ENCODE results near the gene PYGM. TPM values are rescaled to one million over a fixed set of nuclear protein-coding genes. Genes with fewer than 3 reads are reported as not detected.

Gene PYGM
- total RNA-seq, 1 donor, result 0.36 TPM

GRCh38 chr11:64715756-64716472 is 43.9 kb downstream of the PYGM start:
- TF ChIP-seq CTCF (IDR thresholded peaks at IDR 0.05; ENCODE audit: extremely low read depth, low read depth, low read length), result no peak
- Histone ChIP-seq H2AFZ (ENCODE audit: low read length) (no peak overlapping the region), H3K27me3 (ENCODE audit: insufficient read depth, low read length) (peaks cover 55% of the 10 kb centered on the region), H3K4me3 (ENCODE audit: insufficient read depth, low read length) (no peak overlapping the region), H3K36me3 (ENCODE audit: insufficient read depth, low read length) (no peaks in the 10 kb centered on the region), H3K27ac (ENCODE audit: low read depth, low read length) (no peak overlapping the region), H4K20me1 (ENCODE audit: insufficient read depth, low read length) (no peaks in the 10 kb centered on the region), H3K9me3 (ENCODE audit: low read depth, low read length) (no peaks in the 10 kb centered on the region), H3K4me1 (ENCODE audit: insufficient read depth, low read length) (no peaks in the 10 kb centered on the region), H3K79me2 (ENCODE audit: insufficient read depth, low read length) (no peaks in the 10 kb centered on the region), H3K4me2 (ENCODE audit: insufficient read depth, low read length) (no peak overlapping the region)
- peak; percentile 80 for DNase-seq (ENCODE audit: insufficient read length, low spot score, missing footprints)

GRCh38 chr11:64715110-64715509 is 44.7 kb downstream of the PYGM start:
- Histone ChIP-seq H4K20me1 (ENCODE audit: insufficient read depth, low read length) (no peaks in the 10 kb centered on the region), H3K36me3 (ENCODE audit: insufficient read depth, low read length) (no peaks in the 10 kb centered on the region), H2AFZ (ENCODE audit: low read length) (no peak overlapping the region), H3K4me2 (ENCODE audit: insufficient read depth, low read length) (no peak overlapping the region), H3K4me1 (ENCODE audit: insufficient read depth, low read length) (peaks cover 3% of the 10 kb centered on the region), H3K27ac (ENCODE audit: low read depth, low read length) (no peak overlapping the region), H3K27me3 (ENCODE audit: insufficient read depth, low read length) (peaks cover 55% of the 10 kb centered on the region), H3K4me3 (ENCODE audit: insufficient read depth, low read length) (no peak overlapping the region), H3K9me3 (ENCODE audit: low read depth, low read length) (no peaks in the 10 kb centered on the region), H3K79me2 (ENCODE audit: insufficient read depth, low read length) (no peaks in the 10 kb centered on the region)
- DNase-seq (ENCODE audit: insufficient read length, low spot score, missing footprints), result no peak
- no peak for TF ChIP-seq CTCF (IDR thresholded peaks at IDR 0.05; ENCODE audit: extremely low read depth, low read depth, low read length)

GRCh38 chr11:64714666-64715065 is 45.1 kb downstream of the PYGM start:
- no peaks in the 10 kb centered on the region for H3K36me3 ChIP-seq (ENCODE audit: insufficient read depth, low read length)
- no peak overlapping the region for H3K27ac ChIP-seq (ENCODE audit: low read depth, low read length)
- H3K9me3 ChIP-seq (ENCODE audit: low read depth, low read length), result no peaks in the 10 kb centered on the region
- H3K4me1 ChIP-seq (ENCODE audit: insufficient read depth, low read length), result peaks cover 3% of the 10 kb centered on the region
- H3K4me3 ChIP-seq (ENCODE audit: insufficient read depth, low read length), result no peak overlapping the region
- H4K20me1 ChIP-seq (ENCODE audit: insufficient read depth, low read length), result no peaks in the 10 kb centered on the region
- DNase-seq (ENCODE audit: insufficient read length, low spot score, missing footprints), result no peak
- H3K79me2 ChIP-seq (ENCODE audit: insufficient read depth, low read length), result no peaks in the 10 kb centered on the region
- H3K27me3 ChIP-seq (ENCODE audit: insufficient read depth, low read length), result peaks cover 52% of the 10 kb centered on the region
- TF ChIP-seq CTCF (IDR thresholded peaks at IDR 0.05; ENCODE audit: extremely low read depth, low read depth, low read length), result no peak
- no peak overlapping the region for H2AFZ ChIP-seq (ENCODE audit: low read length)
- H3K4me2 ChIP-seq (ENCODE audit: insufficient read depth, low read length), result no peak overlapping the region

GRCh38 chr11:64713781-64714363 is 45.9 kb downstream of the PYGM start:
- no peak overlapping the region for H2AFZ ChIP-seq (ENCODE audit: low read length)
- no peaks in the 10 kb centered on the region for H4K20me1 ChIP-seq (ENCODE audit: insufficient read depth, low read length)
- no peaks in the 10 kb centered on the region for H3K9me3 ChIP-seq (ENCODE audit: low read depth, low read length)
- H3K4me3 ChIP-seq (ENCODE audit: insufficient read depth, low read length), result no peak overlapping the region
- TF ChIP-seq CTCF (IDR thresholded peaks at IDR 0.05; ENCODE audit: extremely low read depth, low read depth, low read length), result no peak
- peaks cover 55% of the 10 kb centered on the region for H3K27me3 ChIP-seq (ENCODE audit: insufficient read depth, low read length)
- no peak overlapping the region for H3K4me2 ChIP-seq (ENCODE audit: insufficient read depth, low read length)
- H3K79me2 ChIP-seq (ENCODE audit: insufficient read depth, low read length), result no peaks in the 10 kb centered on the region
- peak; percentile 86 for DNase-seq (ENCODE audit: insufficient read length, low spot score, missing footprints)
- H3K36me3 ChIP-seq (ENCODE audit: insufficient read depth, low read length), result no peaks in the 10 kb centered on the region
- H3K4me1 ChIP-seq (ENCODE audit: insufficient read depth, low read length), result peaks cover 3% of the 10 kb centered on the region
- H3K27ac ChIP-seq (ENCODE audit: low read depth, low read length), result no peak overlapping the region
